HG03135 (cell line): ENCODE measurements around the gene PPTC7.
"Not testable (repeated sequence)": the region's sequence is repeated elsewhere in the genome, so short reads cannot be mapped to it uniquely, and the experiment has no call there.

Source experiments
- ATAC-seq: cut with Tn5 transposase; IDR thresholded peaks from one replicate; pipeline ENCODE4 v1.9.1; 2021; ENCODE audit warnings: mild to moderate bottlenecking, moderate library complexity; ENCODE audit not compliant: unreplicated experiment

PPTC7 gene, protein sequence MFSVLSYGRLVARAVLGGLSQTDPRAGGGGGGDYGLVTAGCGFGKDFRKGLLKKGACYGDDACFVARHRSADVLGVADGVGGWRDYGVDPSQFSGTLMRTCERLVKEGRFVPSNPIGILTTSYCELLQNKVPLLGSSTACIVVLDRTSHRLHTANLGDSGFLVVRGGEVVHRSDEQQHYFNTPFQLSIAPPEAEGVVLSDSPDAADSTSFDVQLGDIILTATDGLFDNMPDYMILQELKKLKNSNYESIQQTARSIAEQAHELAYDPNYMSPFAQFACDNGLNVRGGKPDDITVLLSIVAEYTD

DNA sequence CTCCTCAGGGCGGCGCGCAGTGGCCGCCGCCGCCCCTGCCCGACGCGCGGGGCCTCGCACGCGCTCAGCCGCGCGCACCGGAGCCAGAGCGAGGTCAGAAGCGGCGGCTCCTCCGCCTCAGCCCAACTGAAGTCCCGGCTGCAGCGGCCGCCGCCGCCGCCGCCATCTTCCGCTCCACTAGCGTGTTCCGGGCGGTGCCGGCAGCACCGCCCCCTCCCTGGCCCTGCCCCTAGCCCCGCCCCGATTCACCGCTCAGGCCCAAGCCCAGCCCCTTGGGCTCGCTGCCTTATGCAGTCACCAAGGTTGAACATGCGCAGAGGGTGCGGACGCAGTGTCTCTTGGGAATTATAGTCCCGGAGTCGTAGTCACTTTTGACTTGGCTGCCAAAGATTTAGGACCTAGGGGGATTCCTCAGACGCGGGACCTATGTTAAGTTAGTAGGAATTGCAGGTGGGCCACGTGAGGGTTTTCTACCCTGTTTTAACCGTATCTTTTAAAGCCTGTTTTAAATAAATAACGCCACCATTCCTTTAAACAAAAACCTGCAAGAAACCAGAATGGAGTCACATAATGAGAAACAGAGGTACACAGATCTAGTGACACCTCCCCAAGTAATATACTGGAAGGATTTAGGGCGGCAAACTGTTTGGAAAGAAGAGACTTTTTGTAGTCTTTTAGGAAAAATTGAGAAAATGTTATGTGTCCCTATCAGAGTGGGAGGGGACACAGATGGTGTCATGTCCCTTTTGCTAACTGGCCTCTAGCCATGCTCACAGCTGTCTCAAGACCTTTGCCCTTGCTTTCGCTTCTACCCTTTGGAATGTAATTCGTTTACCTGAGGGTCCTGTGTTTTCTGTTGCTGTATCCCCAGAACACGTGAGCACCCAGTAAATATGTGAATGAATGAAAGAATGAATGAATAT lies at the start of gene PPTC7:
PPTC7 (minus strand) TSS at position 182 of the 923 bp plus-strand sequence. CDS start 287 bp downstream, outside the sequence.
- peak; percentile 81 for ATAC-seq

DNA sequence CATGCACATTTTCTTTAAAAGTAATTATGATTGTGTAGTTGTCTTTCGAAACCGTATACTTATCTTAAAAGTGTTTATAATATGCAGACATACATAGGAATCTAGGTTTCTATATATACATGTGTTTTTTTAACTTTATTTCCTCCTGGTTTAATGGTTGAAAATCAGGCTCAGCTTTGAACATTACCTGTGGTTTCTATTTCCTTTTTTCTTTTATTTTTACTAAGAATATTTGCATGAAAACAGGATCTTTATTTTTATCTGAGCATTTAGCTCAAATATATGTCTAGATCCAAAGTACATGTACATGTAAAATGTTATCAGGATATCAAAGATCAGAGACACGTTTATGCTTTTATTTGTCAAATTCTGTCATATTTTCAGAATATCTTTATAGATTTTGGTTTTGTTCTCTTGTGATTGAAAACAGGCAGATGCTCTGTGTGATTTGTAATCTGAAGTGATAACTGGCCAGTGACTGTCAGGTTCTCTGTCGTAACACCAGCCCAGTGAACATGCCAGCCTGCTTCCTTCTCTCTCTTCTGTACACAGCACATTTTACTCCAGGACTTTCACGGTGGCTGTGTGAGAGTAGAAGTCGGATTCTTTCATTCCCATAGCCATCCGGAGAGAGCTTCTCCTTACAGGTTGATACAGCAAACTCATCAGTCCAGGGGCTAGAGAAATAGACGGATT lies 44.5 kb upstream of the PPTC7 start:
- no peak for ATAC-seq

DNA sequence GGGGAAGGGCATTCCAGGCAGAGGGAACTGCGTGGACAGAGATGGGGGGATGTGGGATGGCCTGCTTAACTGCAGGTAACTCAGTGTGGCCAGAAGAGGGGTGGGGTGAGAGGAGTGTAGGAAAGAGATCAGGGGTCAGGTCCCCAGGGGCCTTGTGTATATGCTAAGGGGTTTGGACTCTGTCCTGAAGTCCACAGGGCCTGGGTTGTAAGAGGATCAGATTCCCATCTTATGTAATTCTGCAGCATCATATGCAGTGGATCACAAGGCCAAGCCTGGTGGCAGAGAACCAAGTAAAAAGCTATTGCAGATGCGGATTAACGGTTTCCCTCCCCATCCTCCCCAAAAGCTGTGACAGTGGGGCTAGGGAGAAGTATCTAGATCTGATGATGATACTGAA lies 39.5 kb upstream of the PPTC7 start:
- ATAC-seq = no peak

DNA sequence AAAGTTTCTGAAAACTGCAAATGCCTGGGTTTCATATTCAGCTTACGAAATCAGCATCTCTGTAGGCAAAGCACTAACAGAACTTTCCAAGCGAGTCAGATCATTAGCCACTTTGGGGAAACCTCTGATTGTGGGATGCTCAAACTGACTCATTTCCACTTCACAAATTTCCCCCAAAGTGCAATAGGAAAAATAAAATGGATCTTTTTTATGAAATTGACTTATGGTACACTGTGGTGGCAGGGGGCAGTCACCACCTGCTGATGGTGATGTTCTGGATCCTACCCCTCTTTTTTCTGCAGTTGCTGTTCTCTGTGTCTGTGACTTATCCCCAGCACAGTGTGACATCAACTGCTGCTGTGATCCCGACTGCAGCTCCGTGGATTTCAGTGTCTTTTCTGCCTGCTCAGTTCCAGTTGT lies 36.4 kb upstream of the PPTC7 start:
- ATAC-seq = peak; percentile 54

DNA sequence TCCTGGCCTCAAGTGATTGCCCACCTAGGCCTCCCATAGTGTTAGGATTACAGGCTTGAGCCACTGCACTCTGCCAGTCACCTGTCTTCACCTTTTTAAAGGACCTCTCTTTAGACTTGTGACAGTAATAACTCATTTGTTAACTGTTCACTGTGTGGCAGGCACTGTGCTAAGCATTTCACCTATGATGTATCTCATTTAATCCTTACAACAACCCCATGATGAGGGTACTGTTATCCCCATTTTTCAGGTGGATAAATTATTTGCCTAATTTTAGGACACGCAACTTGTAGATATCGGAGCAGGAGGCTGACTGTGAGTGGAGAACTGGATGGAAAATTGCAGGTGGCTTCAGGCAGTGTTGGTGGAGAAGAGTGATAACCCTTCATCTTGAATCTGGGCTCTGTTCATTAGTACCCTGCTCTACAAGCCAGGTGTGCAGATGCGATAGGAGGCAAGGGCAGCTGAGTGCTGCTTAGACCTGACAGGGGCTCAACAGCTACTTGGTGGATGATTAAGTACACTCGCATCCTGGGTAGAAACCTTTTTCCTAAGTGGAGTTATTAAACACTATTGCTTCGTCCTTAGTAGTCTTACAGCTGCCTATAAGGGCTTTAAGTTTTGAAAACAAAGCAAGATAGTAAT lies 33.5 kb upstream of the PPTC7 start:
- ATAC-seq = no peak

DNA sequence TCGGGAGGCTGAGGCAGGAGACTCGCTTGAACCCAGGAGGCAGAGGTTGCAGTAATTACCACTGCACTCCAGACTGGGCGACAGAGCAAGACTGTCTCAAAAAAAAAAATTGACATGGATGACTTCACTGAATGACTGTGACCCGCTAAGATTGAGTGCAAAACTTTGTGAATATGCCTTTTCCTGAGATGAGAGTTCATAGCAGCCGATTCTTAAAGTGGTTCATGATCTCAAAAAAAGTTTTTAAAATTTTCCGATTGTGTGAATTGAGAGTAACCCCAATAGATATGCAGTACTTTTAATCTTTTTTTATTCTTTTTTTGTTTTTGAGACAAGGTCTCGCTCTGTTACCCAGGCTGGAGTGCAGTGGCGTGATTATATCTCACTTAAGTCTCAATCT lies 32.1 kb upstream of the PPTC7 start:
- ATAC-seq = no peak

DNA sequence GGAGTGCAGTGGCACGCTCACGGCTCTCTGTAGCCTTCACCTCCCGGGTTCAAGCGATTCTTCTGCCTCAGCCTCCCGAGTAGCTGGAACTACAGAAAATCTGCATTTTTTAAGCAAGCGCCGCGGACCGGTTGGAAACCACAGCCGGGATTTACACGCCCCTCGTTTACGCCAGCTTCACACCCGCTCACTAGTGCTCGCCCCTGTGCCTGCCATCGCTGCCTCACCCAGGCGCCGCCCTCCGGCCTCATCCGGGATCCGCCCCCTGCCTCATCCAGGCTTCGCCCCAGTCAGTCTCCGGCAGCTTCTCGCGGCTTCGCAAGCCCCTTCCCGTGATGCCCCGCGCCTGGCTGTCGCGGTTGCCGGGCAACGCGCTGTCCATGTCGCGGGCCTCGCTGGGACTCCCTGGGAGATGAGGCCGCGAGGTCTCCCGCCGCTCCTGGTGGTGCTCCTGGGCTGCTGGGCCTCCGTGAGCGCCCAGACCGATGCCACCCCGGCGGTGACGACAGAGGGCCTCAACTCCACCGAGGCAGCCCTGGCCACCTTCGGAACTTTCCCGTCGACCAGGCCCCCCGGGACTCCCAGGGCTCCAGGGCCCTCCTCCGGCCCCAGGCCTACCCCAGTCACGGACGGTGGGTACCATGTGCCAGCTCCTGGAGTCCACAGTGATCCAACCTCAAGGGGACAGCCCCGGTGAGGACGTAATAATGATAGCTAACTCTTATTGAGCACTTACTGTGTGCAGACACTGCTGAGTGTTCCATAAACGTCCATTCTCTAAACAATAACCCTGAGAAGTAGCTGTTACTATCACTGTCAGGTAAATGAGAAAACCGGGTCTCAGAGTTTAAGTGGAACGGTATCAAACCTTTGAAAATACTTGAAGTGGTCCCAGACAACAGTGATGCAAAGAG lies 30.9 kb upstream of the PPTC7 start, which contains the start of gene TCTN1:
TCTN1 (plus strand) TSS at position 359 of the 914 bp plus-strand sequence; CDS start at position 413, 54 bp downstream.
- ATAC-seq = peak; percentile 93

DNA sequence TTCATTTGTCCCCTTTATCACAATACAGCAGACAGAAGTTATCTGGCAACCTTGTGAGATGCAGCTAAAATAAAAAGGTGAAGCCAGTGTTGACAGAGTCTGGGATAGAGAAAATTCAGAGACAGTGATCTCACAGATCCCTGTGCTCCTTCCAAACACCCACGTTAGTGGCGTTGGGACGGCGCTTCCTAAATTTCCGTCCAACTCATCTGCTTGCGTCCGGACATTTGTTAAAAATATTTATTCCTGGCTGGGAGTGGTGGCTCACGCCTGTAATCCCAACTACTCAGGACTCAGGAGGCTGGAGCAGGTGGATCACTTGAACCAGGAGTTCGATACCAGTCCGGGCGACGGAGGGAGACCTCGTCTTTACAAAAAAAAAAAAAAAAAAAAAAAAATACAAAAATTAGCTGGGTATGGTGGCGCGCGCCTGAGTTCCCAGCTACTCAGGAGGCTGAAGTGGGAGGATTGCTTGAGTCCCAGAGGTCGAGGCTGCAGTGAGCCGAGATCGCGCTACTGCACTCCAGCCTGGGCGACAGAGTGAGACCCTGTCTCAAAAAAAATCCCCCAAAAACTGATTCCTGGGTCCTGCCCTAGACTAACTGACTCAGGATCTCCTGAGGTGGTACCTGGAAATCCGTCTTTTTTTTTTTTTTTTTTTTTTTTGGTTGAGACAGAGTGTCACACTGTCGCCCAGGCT lies 30.1 kb upstream of the PPTC7 start:
- ATAC-seq = no peak

DNA sequence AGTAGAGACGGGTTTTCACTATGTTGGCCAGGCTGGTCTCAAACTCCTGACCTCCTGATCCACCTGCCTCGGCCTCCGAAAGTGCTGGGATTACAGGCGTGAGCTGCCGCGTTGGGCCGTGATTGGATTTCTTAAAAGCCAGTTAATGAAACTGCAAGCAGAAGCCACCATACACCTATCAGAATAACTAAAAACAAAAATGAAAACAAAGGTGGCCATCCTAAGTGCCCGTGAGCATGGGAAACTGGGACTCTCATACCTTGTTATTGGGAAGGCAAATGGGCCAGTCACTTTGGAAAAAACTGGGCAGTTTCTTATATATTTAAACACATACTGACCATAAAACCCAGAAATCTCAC lies 23.1 kb upstream of the PPTC7 start:
- ATAC-seq = no peak

DNA sequence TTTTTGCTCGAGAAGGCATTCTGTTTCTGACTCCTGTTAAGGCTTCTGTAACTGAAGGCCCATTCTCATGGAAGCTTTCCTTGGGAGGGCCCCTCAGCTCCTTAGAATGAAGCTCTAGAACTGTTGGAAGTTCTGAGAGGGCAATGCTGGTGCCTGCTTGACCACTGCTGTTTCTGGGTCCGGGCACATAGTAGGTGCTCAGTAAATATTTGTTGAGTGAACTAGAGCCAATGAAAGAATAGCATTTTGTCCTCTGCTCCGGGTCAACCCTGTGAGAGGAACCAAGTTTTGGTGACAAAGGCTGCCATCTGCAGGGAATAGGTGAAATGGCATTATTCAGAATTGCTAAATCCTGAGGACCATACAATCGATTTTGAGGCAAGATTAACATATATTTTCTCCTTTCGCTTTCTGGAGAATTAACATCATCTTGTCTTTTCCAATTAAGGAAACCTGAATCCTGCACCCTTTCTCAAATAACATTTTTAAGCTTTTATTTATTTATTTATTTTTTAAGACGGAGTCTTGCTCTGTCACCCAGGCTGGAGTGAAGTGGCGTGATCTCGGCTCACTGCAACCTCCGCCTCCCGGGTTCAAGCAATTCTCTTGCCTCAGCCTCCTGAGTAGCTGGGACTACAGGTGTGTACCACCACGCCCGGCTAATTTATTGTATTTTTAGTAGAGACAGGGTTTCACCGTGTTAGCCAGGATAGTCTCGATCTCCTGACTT lies 19.1 kb upstream of the PPTC7 start:
- not testable (repeated sequence) for ATAC-seq

DNA sequence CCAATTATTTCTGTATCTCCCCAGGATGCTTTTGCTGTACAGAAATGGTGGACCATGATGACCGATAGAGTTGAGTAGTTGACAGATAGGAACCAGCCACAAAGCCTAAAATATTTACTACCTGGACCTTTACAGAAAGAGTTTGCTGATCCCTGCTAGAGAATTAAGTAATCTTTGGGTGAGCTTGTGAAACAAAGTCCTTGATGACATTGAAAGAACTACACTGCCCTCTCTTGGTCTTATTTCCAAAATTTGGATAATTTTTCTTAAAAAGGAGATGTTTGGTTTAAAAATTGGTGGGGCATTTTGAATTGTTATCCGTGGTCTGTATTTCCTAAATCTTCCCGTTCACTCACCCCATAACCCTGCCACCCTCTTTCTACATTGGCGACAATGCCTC lies 17.1 kb upstream of the PPTC7 start:
- no peak for ATAC-seq

DNA sequence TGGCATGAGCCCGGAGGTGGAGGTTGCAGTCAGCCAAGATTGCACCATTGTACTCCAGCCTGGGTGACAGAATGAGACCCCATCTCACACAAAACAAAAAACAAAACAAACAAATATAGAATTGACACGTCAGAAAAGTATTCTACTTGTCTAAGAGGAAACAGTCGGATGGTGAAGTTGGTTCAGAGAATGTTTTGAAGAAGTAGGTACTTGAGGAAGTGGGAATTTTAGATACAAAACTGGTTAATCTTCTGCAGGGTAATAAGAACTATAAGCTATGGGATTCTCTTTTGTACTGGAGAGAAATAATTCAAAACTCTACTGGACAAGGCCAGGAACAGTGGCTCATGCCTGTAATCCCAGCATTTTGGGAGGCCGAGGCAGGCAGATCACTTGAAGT lies 16.2 kb upstream of the PPTC7 start:
- no peak for ATAC-seq

DNA sequence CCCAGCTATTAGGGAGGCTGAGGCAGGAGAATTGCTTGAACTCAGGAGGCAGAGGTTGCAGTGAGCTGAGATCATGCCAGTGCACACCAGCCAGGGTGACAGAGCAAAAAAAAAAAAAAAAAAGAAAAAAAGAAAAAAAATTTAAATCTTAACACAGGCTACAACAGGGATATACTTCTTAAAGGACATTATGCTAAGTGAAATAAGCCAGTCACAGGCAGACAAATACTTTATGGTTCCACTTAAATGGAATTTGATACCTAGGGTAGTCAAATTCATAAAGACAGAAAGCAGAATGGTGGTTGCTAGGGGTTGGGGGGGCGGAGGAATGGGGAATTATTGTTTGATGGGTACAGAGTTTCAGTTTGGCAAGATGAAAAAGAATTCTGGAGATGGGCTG lies 14.8 kb upstream of the PPTC7 start:
- ATAC-seq = no peak

DNA sequence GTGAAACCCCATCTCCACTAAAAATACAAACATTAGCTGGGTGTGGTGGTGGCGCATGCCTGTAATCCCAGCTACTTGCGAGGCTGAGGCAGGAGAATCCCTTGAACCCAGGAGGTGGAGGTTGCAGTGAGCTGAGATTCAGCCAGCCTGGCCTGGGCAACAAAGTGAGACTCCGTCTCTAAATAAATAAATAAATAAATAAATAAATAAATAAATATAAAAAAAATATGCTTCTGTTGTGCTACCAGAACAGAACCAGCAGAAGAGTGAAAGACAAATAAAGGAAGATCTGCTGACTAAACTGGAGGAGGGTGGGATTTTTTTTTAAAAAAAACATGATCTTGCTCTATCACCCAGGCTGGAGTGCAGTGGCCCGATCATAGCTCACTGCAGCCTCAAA lies 9.8 kb upstream of the PPTC7 start:
- ATAC-seq = not testable (repeated sequence)

DNA sequence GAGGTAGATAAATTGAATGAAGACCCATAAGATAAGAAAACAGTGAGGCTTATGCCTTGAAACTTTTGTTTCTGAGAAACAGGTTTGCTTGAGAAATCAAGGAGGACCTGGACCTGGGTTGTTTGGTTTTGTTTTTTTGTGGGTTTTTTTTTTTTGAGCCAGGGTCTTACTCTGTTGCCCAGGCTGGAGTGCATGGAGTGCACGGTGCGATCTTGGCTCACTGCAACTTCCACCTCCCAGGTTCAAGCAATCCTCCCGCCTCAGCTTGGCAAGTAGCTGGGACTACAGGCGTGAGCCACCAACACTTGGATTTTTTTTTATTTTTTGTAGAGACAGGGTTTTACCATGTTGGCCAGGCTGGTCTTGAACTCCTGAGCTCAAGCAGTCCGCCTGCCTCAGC lies 9.0 kb upstream of the PPTC7 start:
- ATAC-seq = no peak

DNA sequence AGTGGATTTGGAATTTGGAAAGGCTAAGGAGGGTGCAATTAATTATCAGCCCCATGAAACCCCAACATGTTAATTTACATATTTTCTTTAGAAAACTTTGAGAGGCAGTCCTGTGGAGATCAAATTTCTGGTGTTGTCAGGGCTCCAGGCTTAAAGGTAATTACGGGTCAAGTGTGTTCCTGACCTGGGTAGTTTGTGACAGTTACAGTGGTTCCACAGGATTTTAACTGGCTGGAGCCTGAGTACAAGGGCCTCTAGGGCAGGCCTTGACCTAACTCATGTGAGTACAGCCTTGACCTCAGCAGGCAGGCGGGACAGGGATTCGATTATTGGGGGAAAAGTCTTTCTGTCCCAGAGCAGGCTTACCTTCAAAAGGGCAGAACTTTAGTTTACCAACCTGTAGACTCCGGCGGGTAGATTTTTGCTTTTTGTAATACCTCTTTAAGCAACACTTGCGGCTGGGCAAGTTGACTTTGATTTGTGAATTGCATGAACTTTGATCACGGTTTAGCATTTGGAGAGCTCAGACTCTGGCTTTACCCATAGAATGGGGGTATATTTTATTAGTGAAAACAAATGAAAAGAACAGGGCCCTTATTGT lies 8.4 kb upstream of the PPTC7 start:
- ATAC-seq = peak; percentile 14

DNA sequence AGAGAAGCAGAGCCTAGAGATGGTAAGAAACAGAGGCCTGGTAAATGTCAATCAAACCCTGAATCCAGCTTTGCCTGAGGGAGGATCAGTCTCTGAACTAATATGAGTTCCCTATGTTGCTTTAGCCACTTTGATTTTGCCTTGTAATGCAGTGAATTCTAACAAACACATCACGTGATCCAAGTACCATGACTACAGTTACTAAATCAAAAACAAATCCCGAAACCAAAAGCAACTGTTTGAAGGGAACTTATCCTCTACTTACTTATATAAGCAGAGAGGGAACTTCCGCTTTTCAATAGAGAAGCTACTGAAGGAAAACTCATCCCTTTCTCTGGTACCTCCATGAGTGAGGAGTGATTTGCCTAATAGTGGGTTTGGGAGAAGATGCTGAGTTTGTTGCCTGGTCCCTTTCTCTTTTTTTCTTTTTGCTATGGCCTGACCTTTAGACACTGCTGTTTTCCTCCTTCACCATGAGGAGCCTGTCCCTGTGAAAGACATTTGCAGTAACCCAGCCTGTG lies 7.7 kb upstream of the PPTC7 start:
- peak; percentile 79 for ATAC-seq

DNA sequence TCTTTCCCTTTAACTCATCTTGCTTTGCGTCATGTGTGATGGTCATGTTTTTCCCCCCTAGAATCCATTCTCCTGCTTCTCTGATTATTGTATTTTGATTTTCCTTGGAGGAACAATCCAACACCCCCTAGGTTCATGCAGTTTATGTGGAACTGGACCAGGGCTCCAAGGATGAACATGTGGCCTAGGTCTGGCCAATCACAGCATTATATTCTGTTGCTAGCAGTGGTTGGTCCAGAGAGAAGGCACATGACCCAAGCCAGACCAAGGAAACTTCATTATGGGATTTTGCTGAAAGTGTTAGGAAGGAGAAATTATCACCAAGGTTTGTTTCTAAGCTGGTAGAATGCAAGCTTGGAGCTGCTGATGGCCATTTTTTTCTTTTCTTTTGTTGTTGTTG lies 6.9 kb upstream of the PPTC7 start:
- no peak for ATAC-seq
